Measurements from ENCODE around the gene CRTC1. TPM values are rescaled to one million over a fixed set of nuclear protein-coding genes. Genes with fewer than 3 reads are reported as not detected.

CRTC1 gene
- total RNA-seq, 1 experiment from 2014 or later = 19.0 TPM

GRCh38 chr19:18670312-18670711 is 13.2 kb upstream of the CRTC1 start:
- Histone ChIP-seq H2BK12ac (ENCODE audit: insufficient read length, low read depth, low read length) (no peak overlapping the region), H3K56ac (ENCODE audit: insufficient read length, low read depth, low read length) (no peak overlapping the region), H3K23ac (ENCODE audit: insufficient read length, low read depth, low read length) (no peak overlapping the region), H3K4me2 (ENCODE audit: insufficient read depth, insufficient read length, low read length) (no peak overlapping the region), H3K79me2 (ENCODE audit: insufficient read depth, low read length) (no peaks in the 10 kb centered on the region), H3K79me1 (ENCODE audit: insufficient read depth, low read depth, low read length, poor library complexity, severe bottlenecking) (no peaks in the 10 kb centered on the region), H3K14ac (ENCODE audit: insufficient read depth, low read length) (no peak overlapping the region), H4K8ac (replicated peaks; ENCODE audit: insufficient read length, low read depth, low read length) (no peak overlapping the region), H3K23me2 (ENCODE audit: insufficient read length, low read depth, low read length, poor library complexity, severe bottlenecking) (no peaks in the 10 kb centered on the region), H4K91ac (ENCODE audit: insufficient read length, low read depth, low read length) (no peak overlapping the region), H2BK5ac (ENCODE audit: insufficient read length, low read length) (no peak overlapping the region), H2AFZ (ENCODE audit: low read length) (no peak overlapping the region), H3K9ac (ENCODE audit: extremely low read depth, insufficient read length, low read length) (no peak overlapping the region), H2BK20ac (ENCODE audit: low read depth, low read length, poor library complexity, severe bottlenecking) (no peak overlapping the region), H3K9me3 (ENCODE audit: control insufficient read depth, low read depth, low read length) (no peaks in the 10 kb centered on the region), H3T11ph (ENCODE audit: low read length) (no peak overlapping the region), H4K5ac (ENCODE audit: insufficient read length, low read depth, low read length) (no peak overlapping the region), H3K4me1 (ENCODE audit: insufficient read depth, low read length) (no peaks in the 10 kb centered on the region), H3K27ac (ENCODE audit: insufficient read length, low read depth, low read length) (no peak overlapping the region), H3K4ac (ENCODE audit: low read depth, low read length) (no peak overlapping the region), H3K27me3 (ENCODE audit: insufficient read depth, low read length) (no peaks in the 10 kb centered on the region), H2BK120ac (ENCODE audit: low read depth, low read length, poor library complexity, severe bottlenecking) (no peak overlapping the region), H4K20me1 (ENCODE audit: control insufficient read depth, insufficient read depth, insufficient read length) (no peaks in the 10 kb centered on the region), H2BK15ac (ENCODE audit: low read depth, low read length) (no peak overlapping the region), H3K18ac (ENCODE audit: insufficient read length, low read depth, low read length) (no peak overlapping the region), H2AK5ac (ENCODE audit: insufficient read length, low read length) (no peak overlapping the region)
- TF ChIP-seq, protein P1, sequence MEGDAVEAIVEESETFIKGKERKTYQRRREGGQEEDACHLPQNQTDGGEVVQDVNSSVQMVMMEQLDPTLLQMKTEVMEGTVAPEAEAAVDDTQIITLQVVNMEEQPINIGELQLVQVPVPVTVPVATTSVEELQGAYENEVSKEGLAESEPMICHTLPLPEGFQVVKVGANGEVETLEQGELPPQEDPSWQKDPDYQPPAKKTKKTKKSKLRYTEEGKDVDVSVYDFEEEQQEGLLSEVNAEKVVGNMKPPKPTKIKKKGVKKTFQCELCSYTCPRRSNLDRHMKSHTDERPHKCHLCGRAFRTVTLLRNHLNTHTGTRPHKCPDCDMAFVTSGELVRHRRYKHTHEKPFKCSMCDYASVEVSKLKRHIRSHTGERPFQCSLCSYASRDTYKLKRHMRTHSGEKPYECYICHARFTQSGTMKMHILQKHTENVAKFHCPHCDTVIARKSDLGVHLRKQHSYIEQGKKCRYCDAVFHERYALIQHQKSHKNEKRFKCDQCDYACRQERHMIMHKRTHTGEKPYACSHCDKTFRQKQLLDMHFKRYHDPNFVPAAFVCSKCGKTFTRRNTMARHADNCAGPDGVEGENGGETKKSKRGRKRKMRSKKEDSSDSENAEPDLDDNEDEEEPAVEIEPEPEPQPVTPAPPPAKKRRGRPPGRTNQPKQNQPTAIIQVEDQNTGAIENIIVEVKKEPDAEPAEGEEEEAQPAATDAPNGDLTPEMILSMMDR (conservative IDR thresholded peaks at IDR 0.05) = no peak
- H3K4me3 Mint-ChIP-seq = no peak overlapping the region
- no peak overlapping the region for H3K27ac Mint-ChIP-seq
- H3K36me3 Mint-ChIP-seq (ENCODE audit: insufficient read depth in 1 of 3, low read depth in 3 of 3) = peaks cover 0 to 20% (median 14%) of the 10 kb centered on the region in 3 experiments; a peak in 5 of 7 replicates
- H3K27me3 Mint-ChIP-seq (ENCODE audit: low read depth) = no peaks in the 10 kb centered on the region
- WGBS (ENCODE audit: extremely low coverage, insufficient read length, low lambda C conversion rate) = no CpG with 5 or more reads among the region's 13 CpGs
- peaks cover 2 to 9% of the 10 kb centered on the region in 2 experiments; a peak in 3 of 4 replicates for H3K4me1 Mint-ChIP-seq
- H3K9me3 Mint-ChIP-seq = no peaks in the 10 kb centered on the region
- DNase-seq = no peak

Measured in H9 (cell line).